DMS153 treated with DMSO at 0.1 percent for 48 hours (cell line): ENCODE measurements around the gene SPEM3.

Experiments
- DNase-seq: peaks from one replicate; lab custom pipeline; 2025; ENCODE audit not compliant: unreplicated experiment; lab: John Stamatoyannopoulos, UW

The SPEM3 gene

GRCh38 chr17:7440113-7440833, 11.6 kb downstream of the SPEM3 start:
- DNase-seq, result no peak

GRCh38 chr17:7440834-7441195, 12.2 kb downstream of the SPEM3 start:
- no peak for DNase-seq

GRCh38 chr17:7441266-7441665, 12.6 kb downstream of the SPEM3 start:
- DNase-seq, result no peak

GRCh38 chr17:7442142-7442541, 13.5 kb downstream of the SPEM3 start:
- DNase-seq, result no peak

GRCh38 chr17:7443499-7444485, 15.1 kb downstream of the SPEM3 start:
- no peak for DNase-seq

- DNase-seq, result no peak
Observed at GRCh38 chr17:7444682-7445618, 16.3 kb downstream of the SPEM3 start, which contains the start of gene CHRNB1. Gene CHRNB1 (plus strand): TSS chr17:7445061. CDS start chr17:7445128, 67 bp downstream.

- no peak for DNase-seq
Observed at GRCh38 chr17:7445619-7445968, 16.9 kb downstream of the SPEM3 start.

GRCh38 chr17:7448461-7448860, 19.8 kb downstream of the SPEM3 start:
- DNase-seq, result no peak

- no peak for DNase-seq
Observed at GRCh38 chr17:7459961-7460545, 31.4 kb downstream of the SPEM3 start.

- no peak for DNase-seq
Observed at GRCh38 chr17:7460850-7461660, 32.4 kb downstream of the SPEM3 start.

- DNase-seq, result no peak
Observed at GRCh38 chr17:7462474-7463371, 34.1 kb downstream of the SPEM3 start.

GRCh38 chr17:7463372-7463846, 34.8 kb downstream of the SPEM3 start:
- no peak for DNase-seq

GRCh38 chr17:7464081-7464480, 35.4 kb downstream of the SPEM3 start:
- no peak for DNase-seq

- no peak for DNase-seq
Observed at GRCh38 chr17:7465597-7466275, 37.1 kb downstream of the SPEM3 start.

- no peak for DNase-seq
Observed at GRCh38 chr17:7466318-7466638, 37.6 kb downstream of the SPEM3 start.

GRCh38 chr17:7466639-7467341, 38.1 kb downstream of the SPEM3 start:
- no peak for DNase-seq

GRCh38 chr17:7467498-7467897, 38.8 kb downstream of the SPEM3 start:
- no peak for DNase-seq

GRCh38 chr17:7468290-7468689, 39.6 kb downstream of the SPEM3 start:
- DNase-seq, result no peak
